GM19025 (cell line): ENCODE measurements around the gene ITGB3BP.
"Not testable (repeated sequence)": the region's sequence is repeated elsewhere in the genome, so short reads cannot be mapped to it uniquely, and the experiment has no call there.

ENCODE experiments used
- ATAC-seq: cut with Tn5 transposase; IDR thresholded peaks from one replicate; pipeline ENCODE4 v1.9.1; 2021; ENCODE audit warnings: mild to moderate bottlenecking, low read depth, moderate library complexity; ENCODE audit not compliant: unreplicated experiment

Gene ITGB3BP

GRCh38 chr1:63512584-63512983 is 10.4 kb downstream of the ITGB3BP start:
- ATAC-seq = no peak

GRCh38 chr1:63509718-63510117 is 13.3 kb downstream of the ITGB3BP start:
- ATAC-seq = no peak

DNA sequence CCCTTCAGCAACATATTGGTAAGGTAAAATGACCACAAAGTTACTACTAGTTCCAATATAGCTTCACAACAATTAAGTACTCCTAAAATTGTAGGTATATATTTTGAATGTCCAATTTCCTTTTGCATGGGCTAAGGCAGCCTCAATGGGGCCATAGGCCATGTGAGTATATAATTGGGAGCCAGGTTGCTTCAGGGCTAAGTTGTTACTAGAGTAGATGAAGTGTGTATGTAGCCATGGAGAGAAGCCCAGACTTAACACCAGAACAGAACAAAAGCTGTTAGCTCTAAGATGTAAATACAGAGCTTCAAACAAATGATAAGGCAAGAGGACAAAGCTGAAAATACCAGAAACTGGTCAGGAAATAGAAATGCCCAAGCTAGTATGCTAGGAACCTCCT is 16.2 kb downstream of the ITGB3BP start:
- no peak for ATAC-seq

GRCh38 chr1:63501256-63501655 is 21.8 kb downstream of the ITGB3BP start:
- no peak for ATAC-seq

GRCh38 chr1:63498106-63498505 is 24.9 kb downstream of the ITGB3BP start:
- ATAC-seq = no peak

- ATAC-seq = no peak
These were observed 25.4 kb downstream of the ITGB3BP start for GRCh38 chr1:63497577-63497976.

DNA sequence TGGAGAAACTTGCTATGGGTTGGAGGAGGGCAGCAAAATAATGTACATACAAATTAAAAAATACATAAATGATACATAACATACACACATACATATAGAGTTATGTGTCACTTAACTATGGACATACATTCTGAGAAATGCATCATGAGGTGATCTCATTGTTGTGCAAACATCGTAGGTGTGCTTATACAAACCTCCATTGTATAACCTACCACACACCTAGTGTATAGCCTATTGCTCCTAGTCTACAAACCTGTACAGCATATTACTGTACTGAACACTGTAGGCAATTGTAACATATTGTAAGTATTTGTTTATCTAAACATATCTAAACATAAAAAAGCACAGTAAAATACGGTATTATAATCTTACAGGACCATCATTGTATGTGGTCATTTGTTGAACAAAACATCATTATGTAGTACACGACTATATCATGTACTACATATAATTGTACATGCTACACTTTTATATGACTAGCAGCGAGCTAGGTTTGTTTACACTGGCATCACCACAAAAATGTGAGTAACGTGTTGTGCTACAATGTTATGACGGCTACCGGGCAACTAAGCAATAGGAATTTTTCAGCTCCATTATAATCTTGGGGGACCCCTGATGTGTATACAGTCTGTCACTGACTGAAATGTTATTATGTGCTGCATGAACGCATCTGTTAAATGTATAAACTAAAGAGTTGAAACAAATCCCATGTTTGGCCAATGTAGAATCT is 35.5 kb downstream of the ITGB3BP start:
- ATAC-seq = no peak

DNA sequence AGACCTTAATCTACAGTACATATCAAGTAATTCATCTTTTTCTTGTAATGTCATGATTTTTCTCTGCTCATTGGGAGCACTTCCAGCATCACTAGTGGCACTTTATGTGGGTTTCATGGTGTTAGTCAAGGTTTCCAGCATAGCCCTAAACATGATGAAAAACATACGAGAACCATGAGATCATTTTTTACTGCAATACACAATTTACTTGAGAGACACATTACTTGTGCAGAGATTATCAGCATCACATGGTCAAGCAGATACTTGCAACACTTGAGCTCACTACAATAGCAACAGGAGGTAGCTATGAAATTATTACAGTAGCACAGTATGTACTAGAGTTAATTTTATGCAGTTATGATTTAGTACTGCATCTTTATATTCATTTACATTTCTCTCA is 36.4 kb downstream of the ITGB3BP start:
- ATAC-seq = no peak

- ATAC-seq = no peak
These were observed 43.0 kb downstream of the ITGB3BP start for GRCh38 chr1:63480057-63480456.

GRCh38 chr1:63475761-63476160 is 47.3 kb downstream of the ITGB3BP start:
- ATAC-seq = no peak

GRCh38 chr1:63468683-63469082 is 54.3 kb downstream of the ITGB3BP start:
- ATAC-seq = not testable (repeated sequence)

DNA sequence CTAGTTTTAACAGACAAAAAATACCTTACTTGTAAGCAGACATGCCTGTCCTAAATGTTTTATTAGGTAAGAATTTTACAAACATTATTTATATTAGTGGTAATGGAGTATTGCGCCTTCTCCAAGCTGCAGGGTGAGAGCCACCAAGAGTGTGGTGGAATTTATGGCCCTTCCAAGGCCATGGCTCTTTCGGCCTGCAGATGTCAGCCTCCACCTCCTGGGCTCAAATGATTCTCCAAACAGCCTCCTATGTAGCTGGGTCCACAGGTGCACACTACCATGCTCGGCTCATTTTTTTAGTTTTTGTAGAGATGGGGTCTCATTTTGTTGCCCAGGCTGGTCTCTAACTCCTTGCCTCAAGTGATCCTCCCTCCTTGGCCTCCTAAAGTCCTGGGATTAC is 56.3 kb downstream of the ITGB3BP start:
- ATAC-seq = no peak

DNA sequence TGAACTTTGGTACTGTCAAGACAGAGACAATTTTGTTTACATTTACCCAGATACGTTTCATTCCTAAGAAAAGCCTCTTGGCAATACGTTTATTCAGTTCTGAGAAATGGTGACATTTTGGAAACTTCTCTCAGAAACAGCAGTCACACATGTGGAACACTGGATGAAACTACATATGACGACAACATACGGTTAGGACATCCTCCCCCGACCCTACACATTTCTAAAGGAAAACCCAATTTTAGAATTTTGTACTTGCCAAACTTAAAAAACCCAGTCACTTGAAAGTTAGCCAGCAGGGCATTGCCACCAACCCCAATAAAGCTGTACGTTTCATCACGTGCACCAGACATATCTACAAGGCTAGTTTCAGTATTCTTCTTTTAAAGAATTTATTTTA is 56.8 kb downstream of the ITGB3BP start:
- no peak for ATAC-seq

DNA sequence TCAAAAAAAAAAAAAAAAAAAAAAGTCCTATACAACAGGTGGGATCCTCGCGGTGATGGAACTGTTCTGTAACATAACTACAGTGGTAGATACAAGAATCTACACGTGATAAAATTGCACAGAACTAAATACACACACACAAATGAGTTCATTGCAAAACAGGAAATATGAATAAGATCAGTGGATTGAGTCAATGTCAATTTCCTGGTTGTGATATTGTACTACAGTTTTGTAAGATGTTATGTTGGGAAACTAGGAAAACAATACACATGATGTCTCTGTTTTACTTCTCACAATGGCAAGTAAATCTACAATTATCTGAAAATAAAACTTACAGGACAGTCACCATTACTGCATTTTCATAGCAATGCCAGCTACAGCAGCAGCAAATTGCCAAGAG is 59.8 kb downstream of the ITGB3BP start:
- ATAC-seq = no peak

- ATAC-seq = no peak
These were observed 61.3 kb downstream of the ITGB3BP start for GRCh38 chr1:63461661-63462230.

GRCh38 chr1:63458750-63459149 is 64.3 kb downstream of the ITGB3BP start:
- ATAC-seq = no peak

- ATAC-seq = no peak
These were observed 68.8 kb downstream of the ITGB3BP start for GRCh38 chr1:63454269-63454668.

DNA sequence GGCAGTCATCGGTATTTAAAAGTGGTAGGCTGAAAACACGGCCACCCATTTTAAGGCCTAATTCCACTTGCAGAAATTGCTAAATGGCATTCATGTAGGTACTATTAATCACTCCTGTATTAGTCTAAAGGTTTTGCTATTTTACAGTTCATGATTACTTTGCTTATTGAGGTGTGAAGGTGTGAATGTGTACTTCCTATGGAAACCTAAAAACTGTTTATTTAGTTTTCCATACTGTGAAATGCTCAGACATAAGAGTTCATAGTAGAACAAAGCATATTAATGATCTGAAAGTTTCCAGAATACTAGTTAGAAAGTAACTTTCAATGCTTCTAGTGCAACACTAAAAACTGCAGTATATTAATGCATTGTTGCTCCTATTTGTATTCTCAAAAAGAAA is 69.8 kb downstream of the ITGB3BP start:
- ATAC-seq = no peak

DNA sequence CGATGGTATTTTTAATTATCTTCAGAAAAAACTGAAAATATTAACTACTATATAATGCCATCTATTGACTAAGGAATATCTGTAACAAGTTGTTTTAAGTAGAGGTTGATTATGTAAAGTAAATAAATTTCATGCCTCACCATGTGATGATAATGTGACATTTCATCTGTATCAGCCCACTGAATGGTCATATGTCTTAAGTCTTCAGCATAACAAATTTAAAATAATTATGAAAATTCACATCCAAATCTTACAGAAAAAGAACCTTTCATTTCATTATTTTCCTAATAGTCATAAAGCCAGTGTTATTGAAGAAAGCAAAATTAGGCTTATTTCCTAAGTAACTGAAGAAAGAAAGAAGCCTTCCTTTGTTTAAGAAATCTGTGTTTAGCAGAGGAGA is 72.6 kb downstream of the ITGB3BP start:
- ATAC-seq = no peak

DNA sequence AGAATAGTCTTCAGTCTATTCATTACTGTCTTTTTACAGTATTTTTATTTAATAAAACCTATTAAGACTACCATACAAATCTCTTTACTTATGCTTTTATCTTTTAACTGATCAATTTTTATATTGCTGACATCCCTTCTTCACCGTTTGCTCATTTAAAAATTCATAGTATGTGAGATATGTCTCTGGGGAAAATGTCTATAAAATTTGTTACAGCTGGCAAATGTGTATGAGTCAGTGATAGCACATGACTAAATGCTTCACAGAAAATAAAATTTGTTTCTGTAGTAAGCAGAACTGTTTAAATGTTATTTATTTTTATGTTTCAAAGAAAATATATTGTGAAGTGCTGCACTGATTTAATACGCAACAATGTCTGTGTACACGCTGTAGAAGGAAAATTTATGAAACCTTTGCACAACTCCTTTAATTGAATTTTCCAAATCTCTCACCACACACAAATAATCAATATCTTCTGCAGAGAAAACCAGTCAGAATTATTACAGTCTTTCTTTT is 74.2 kb downstream of the ITGB3BP start:
- no peak for ATAC-seq

GRCh38 chr1:63442141-63442475 is 80.9 kb downstream of the ITGB3BP start:
- ATAC-seq = no peak

DNA sequence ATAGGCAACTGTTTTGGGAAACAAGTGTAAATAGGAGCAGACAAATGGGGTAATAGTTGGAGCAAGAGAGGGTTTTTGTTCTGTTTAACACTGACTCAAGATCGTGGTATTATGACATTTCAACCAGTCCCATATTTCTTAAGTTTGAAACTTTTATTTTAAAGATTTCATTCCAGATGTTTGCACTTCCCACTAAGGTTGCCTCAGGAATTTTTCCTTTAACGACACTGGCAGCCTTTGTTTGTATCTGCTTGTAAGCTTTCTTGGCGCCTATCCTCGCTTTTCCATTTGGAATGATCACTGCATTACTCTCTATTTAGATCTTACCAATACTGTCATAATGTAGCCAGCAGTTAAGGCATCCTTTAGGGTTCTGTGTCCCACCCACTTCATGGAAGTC is 87.9 kb downstream of the ITGB3BP start:
- ATAC-seq = no peak
